ENCODE data around the gene CHST8. TPM values are rescaled to one million over a fixed set of nuclear protein-coding genes. Genes with fewer than 3 reads are reported as not detected.

Gene CHST8
- total RNA-seq, 1 experiment from 2014 or later = 33.5 TPM

DNA sequence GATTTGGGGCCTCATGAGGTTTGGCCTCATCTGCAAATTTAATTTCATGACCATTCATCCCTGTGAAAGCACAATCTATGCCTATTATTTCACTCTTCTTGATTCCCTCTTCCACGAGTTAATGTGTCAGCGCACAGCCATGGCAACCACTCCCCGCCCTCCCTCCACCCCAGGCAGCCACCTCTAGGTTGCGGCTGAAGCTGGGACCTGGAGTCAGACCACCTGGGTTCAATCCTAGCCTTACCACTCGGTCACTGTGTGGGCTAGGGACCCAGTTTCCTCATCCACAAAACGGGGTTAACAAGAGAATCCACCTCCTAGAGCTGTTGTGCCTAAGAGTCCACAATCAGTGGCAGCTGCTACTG lies 9.8 kb downstream of the CHST8 start (continued):
- no peak for TF ChIP-seq NR2C2 (CRISPR knock-in tag; IDR thresholded peaks at IDR 0.05)
- TF ChIP-seq NFYB (CRISPR knock-in tag; conservative IDR thresholded peaks at IDR 0.05; ENCODE audit: low read depth) = no peak
- no peak for TF ChIP-seq CREM (CRISPR knock-in tag; IDR thresholded peaks at IDR 0.05)
- TF ChIP-seq, protein P1, sequence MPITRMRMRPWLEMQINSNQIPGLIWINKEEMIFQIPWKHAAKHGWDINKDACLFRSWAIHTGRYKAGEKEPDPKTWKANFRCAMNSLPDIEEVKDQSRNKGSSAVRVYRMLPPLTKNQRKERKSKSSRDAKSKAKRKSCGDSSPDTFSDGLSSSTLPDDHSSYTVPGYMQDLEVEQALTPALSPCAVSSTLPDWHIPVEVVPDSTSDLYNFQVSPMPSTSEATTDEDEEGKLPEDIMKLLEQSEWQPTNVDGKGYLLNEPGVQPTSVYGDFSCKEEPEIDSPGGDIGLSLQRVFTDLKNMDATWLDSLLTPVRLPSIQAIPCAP (CRISPR knock-in tag; IDR thresholded peaks at IDR 0.05) = no peak
- no peak for TF ChIP-seq SP1 (CRISPR knock-in tag; conservative IDR thresholded peaks at IDR 0.05)

DNA sequence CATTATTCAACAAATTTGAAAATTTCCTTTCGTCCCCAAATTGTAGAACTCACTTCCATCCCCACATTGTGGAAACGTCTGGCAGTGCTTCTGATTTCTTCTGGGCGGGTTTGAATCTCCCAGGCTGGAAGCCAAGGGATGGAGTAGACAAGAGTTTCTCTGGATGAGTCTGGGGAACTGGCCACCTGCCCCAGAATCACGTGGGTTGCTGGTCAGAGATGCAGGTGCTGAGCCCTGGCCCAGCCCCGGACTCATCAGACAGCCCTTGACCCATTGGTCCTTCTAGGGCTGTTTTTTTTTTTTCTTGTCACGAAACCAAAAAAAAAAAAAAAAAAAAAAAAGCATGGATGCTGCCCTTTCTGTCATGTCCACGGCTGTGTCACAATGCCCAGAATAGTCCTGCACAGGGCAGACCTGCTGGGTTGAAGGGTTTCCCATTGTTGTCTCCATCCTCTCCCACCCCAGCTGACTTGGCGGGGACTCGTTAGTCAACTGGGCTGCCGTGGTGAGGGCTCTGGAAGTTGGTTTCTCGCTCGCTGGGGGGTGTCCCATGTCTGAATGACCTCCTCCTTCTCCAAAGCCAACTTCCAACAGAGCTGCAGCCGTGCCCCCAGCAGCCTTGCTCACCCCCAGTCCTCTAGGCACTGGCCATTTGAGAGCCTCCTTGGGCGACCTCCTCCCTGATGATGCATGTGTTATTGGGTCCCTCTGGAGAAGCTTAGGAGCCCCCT lies 12.8 kb downstream of the CHST8 start:
- Mint-ChIP-seq H3K27ac (no peak overlapping the region), H3K4me1 (peaks cover 59% of the 10 kb centered on the region), H3K4me3 (no peak overlapping the region), H3K36me3 (no peaks in the 10 kb centered on the region), H3K27me3 (ENCODE audit: low read depth) (no peaks in the 10 kb centered on the region), H3K9me3 (no peaks in the 10 kb centered on the region)
- ATAC-seq = no peak
- no peak for DNase-seq (ENCODE audit: low spot score)
- no peak for TF ChIP-seq FOXP1 (CRISPR knock-in tag; IDR thresholded peaks at IDR 0.05; ENCODE audit: borderline replicate concordance)
- TF ChIP-seq, protein P2, sequence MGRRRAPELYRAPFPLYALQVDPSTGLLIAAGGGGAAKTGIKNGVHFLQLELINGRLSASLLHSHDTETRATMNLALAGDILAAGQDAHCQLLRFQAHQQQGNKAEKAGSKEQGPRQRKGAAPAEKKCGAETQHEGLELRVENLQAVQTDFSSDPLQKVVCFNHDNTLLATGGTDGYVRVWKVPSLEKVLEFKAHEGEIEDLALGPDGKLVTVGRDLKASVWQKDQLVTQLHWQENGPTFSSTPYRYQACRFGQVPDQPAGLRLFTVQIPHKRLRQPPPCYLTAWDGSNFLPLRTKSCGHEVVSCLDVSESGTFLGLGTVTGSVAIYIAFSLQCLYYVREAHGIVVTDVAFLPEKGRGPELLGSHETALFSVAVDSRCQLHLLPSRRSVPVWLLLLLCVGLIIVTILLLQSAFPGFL (CRISPR knock-in tag; IDR thresholded peaks at IDR 0.05; ENCODE audit: borderline replicate concordance) = no peak
- TF ChIP-seq, protein P3, sequence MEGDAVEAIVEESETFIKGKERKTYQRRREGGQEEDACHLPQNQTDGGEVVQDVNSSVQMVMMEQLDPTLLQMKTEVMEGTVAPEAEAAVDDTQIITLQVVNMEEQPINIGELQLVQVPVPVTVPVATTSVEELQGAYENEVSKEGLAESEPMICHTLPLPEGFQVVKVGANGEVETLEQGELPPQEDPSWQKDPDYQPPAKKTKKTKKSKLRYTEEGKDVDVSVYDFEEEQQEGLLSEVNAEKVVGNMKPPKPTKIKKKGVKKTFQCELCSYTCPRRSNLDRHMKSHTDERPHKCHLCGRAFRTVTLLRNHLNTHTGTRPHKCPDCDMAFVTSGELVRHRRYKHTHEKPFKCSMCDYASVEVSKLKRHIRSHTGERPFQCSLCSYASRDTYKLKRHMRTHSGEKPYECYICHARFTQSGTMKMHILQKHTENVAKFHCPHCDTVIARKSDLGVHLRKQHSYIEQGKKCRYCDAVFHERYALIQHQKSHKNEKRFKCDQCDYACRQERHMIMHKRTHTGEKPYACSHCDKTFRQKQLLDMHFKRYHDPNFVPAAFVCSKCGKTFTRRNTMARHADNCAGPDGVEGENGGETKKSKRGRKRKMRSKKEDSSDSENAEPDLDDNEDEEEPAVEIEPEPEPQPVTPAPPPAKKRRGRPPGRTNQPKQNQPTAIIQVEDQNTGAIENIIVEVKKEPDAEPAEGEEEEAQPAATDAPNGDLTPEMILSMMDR (IDR thresholded peaks at IDR 0.05) = no peak
- TF ChIP-seq NFATC4 (CRISPR knock-in tag; IDR thresholded peaks at IDR 0.05) = no peak
- TF ChIP-seq, protein P4, sequence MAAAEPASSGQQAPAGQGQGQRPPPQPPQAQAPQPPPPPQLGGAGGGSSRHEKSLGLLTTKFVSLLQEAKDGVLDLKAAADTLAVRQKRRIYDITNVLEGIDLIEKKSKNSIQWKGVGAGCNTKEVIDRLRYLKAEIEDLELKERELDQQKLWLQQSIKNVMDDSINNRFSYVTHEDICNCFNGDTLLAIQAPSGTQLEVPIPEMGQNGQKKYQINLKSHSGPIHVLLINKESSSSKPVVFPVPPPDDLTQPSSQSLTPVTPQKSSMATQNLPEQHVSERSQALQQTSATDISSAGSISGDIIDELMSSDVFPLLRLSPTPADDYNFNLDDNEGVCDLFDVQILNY (CRISPR knock-in tag; IDR thresholded peaks at IDR 0.05) = no peak
- no peak for TF ChIP-seq OVOL2 (CRISPR knock-in tag; IDR thresholded peaks at IDR 0.05; ENCODE audit: borderline replicate concordance)
- no peak for TF ChIP-seq CREM (CRISPR knock-in tag; IDR thresholded peaks at IDR 0.05)
- TF ChIP-seq, protein P5, sequence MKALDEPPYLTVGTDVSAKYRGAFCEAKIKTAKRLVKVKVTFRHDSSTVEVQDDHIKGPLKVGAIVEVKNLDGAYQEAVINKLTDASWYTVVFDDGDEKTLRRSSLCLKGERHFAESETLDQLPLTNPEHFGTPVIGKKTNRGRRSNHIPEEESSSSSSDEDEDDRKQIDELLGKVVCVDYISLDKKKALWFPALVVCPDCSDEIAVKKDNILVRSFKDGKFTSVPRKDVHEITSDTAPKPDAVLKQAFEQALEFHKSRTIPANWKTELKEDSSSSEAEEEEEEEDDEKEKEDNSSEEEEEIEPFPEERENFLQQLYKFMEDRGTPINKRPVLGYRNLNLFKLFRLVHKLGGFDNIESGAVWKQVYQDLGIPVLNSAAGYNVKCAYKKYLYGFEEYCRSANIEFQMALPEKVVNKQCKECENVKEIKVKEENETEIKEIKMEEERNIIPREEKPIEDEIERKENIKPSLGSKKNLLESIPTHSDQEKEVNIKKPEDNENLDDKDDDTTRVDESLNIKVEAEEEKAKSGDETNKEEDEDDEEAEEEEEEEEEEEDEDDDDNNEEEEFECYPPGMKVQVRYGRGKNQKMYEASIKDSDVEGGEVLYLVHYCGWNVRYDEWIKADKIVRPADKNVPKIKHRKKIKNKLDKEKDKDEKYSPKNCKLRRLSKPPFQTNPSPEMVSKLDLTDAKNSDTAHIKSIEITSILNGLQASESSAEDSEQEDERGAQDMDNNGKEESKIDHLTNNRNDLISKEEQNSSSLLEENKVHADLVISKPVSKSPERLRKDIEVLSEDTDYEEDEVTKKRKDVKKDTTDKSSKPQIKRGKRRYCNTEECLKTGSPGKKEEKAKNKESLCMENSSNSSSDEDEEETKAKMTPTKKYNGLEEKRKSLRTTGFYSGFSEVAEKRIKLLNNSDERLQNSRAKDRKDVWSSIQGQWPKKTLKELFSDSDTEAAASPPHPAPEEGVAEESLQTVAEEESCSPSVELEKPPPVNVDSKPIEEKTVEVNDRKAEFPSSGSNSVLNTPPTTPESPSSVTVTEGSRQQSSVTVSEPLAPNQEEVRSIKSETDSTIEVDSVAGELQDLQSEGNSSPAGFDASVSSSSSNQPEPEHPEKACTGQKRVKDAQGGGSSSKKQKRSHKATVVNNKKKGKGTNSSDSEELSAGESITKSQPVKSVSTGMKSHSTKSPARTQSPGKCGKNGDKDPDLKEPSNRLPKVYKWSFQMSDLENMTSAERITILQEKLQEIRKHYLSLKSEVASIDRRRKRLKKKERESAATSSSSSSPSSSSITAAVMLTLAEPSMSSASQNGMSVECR (CRISPR knock-in tag; IDR thresholded peaks at IDR 0.05; ENCODE audit: borderline replicate concordance) = no peak
- POLR2A ChIA-PET = interaction anchor here (1.5 kb wide), 1 partner anchor 12 kb away, joined by 4 read pairs; no protein-coding TSS in a partner anchor
- CTCF ChIA-PET = no interaction called here

Data from WTC11 (cell line).